GOT3 (cell line): ENCODE measurements around the gene DNMT1.

Experiments
- DNase-seq: peaks from one replicate; lab custom pipeline; 2025; ENCODE audit warnings: mixed read lengths; lab: John Stamatoyannopoulos, UW

Gene DNMT1

DNA sequence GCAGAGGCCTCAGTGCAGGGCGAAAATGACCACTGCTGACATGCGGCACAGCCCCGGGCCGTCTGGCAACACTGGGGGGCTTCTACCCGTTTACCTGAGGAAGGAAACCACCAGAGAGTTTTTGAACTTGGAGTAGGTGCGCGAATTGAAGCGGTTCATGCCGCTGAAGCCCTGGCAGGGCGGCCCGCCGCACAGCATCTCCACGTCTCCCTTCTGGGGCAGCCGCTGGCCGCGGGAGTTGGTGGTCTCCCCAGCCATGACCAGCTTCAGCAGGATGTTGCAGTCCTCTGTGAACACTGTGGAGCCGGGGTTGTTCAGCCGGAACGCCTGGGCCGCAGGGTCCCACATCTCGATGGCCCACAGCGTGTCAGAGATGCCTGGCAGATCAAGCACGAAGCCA, 54.8 kb downstream of the DNMT1 start:
- DNase-seq, result no peak

- DNase-seq, result no peak
Measured at GRCh38 chr19:10138879-10139795, 55.6 kb downstream of the DNMT1 start.

GRCh38 chr19:10137751-10138682, 56.7 kb downstream of the DNMT1 start:
- no peak for DNase-seq

DNA sequence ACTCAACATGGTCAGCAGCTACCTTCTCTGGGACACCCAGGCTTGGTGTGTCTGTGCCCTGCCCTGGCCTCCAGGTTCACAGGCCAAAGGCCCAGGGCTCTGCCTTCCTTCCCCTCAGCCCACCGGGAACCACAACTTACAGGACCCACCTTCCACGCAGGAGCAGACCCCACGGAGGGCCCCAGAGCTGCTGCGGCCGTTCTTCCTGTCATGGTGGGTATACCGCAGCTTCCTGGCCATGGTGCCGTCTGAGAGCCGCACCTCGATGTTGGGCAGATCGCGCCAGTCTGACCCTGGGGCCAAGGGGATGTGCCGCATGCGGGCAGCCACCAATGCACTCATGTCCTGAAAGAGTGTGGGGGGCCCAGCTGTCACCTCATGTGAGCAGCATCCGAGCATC, 57.8 kb downstream of the DNMT1 start:
- DNase-seq, result no peak

GRCh38 chr19:10135551-10136334, 59.0 kb downstream of the DNMT1 start:
- DNase-seq, result no peak

DNA sequence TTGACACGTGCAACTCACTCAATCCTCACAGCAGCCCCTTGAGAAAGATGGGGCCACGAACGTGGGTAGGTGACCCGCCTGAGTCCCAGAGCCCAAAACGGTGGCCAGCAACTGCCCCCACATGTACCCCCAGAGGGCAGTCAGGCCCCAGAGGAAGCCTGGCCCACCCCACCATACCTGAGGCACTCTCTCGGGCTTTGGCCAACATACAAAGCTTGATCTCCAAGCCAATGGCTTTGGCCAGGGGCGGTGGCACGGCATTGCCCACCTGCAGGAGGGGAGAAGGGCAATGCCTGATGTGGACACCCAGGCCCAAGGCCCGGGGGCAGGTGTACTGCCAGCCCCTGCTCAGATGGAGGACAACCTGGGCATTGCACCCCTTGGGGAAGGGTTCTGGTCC, 60.7 kb downstream of the DNMT1 start:
- DNase-seq, result no peak

DNA sequence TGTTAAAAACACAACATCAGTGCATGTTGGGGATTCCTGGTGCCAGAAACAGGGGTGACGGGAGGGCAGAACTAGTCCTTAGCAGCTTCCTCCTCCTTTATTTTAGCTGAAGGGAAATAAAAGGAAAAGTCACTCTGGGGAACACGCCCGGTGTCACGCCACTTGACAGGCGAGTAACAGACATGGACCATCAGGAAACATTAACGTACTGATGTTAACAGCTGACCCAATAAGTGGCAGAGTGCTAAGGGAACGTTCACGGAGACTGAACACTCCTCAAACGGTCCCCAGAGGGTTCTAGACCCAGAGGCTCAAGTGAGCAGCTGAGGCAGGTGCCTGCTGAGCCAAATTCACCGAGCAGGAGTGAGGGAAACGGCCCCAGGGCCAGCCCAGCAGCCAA, 61.2 kb downstream of the DNMT1 start:
- DNase-seq, result no peak

DNA sequence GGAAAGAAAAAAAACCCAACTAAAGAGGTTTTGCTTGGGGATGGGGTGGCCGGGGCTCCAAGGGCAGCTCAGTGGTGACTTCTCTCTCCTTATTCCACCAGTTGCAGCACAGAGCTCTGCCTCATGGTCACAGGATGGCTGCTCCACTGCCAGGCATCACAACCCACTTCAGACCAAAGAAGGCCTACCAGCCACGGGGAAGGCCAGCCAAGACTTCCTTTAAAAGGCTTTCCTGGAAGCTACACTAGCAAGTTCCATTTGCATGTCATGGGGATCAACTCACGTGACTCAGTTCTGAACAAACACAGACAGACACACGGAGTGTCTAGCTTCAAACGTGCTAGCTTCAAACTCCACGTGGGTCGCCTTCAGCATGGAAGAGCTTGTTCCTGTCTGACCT, 61.8 kb downstream of the DNMT1 start:
- DNase-seq, result no peak

- no peak for DNase-seq
Measured at GRCh38 chr19:10126213-10126639, 68.5 kb downstream of the DNMT1 start.

DNA sequence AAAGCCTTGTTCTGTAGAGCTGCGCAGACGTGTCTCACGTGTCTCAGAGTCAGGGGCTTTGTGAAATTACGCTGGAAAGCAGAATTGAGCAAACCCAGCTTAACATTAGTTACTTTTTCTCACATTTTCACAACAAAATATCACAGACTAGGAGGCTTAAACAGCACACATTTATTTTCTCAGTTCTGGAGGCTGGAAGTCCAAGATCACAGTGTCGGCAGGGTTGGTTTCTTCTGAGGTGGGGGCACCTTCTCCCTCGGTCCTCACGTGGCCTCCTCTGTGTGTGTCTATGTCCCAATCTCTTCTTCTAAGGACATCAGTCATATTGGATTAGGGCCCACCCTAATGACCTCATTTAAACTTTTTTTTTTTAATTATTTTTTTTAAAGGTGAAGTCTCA, 70.3 kb downstream of the DNMT1 start:
- DNase-seq, result no peak

DNA sequence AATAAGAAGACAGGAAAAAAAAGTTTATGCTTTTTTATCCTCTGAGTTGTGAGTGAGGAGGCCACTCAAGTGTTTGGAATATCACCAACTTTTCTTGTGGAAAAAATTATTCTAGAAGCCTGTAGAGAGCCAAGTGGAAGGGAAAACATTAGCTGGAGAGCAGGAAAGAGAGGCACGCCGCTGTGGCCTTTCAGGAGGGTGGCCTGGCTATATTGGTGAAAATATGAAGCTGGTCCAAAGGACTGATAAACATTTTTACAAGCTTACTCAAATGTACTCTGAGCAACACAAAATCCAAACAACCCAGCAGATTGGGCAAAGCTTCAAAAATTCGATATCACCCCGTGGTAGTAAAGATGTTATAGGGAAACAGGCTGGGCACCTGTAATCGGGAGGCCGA, 72.7 kb downstream of the DNMT1 start:
- no peak for DNase-seq

GRCh38 chr19:10120538-10121189, 74.1 kb downstream of the DNMT1 start:
- no peak for DNase-seq

- no peak for DNase-seq
Measured at GRCh38 chr19:10118960-10119359, 75.8 kb downstream of the DNMT1 start.

- DNase-seq, result no peak
Measured at GRCh38 chr19:10116866-10117616, 77.7 kb downstream of the DNMT1 start.

DNA sequence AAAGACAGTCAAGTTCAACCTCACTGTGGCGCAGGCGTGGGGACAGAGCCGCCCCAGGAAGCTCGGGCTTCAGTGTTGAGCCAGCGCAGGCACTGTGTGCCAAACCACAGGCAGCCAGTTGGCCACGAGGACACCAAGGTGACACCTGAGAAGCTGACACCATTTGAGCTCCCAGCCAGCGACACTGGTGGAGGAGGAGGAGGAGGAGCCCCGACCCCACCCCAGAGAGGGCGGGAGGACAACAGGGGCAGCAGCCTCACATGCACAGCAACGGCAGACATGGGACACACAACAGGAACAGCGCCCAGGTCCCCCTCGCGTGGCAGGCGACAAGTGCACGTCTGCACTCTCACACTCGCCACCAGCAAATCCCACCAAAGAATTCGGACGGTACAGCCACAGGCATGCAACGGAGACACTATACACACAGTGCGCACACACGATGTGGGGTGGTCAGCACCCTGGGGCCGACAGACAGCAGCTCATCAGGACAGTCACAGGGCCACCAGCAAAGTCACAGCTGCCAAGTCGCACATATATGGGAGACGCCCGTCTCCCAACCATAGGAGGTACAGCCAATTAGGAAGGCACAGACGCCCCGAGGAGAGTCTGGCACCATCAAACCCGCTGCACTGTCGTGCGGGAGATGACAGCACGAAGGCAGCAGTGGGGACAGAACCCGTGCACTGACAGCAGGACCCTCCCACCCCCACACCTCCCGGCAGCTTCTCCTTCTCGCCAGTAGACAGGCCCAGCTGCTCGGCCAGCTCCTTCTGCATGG, 78.5 kb downstream of the DNMT1 start:
- no peak for DNase-seq

GRCh38 chr19:10115392-10116084, 79.2 kb downstream of the DNMT1 start:
- DNase-seq, result no peak

DNA sequence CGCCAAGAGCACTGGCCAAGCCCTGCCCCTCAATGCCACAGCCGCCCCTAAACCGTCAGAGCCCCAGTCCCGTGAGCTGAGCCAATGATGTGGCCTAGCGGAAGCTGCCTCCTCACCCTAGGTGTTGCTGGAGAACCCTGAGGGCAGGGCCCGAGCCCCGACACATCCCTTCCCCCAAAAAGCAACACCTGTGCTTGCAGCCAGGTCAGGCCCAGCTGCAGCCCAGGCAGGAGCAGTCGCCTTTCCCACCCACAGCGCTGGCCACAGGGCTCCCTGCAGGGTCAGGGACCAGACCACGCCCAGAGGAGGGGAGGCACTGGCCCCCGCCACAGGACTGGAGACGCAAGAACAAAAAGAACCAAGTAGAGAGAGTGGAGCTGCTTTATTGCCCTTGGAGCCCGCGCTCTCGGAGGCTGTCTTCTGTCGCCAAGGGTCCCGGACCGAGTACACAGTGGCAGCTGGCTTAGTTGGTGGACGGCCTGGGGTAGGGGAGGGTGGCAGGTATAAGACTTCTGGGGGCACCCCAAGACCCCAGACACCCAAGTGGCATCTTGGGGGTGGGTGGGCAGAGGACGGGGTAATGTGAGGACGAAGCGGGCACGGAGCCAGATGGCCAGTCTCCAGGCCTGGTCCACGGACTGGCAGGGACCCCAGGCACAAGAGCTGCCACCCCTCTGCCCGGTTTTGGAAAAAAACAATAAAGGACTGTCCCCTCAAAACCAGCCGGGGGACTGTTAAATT, 79.9 kb downstream of the DNMT1 start:
- DNase-seq, result no peak

- no peak for DNase-seq
Measured at GRCh38 chr19:10113964-10114650, 80.6 kb downstream of the DNMT1 start.
